GM12878 (cell line): ENCODE measurements around the gene GABRB3.

Experiments
- CHD2 ChIP-seq: IDR thresholded peaks from 2 replicates; pipeline ENCODE4 v1.6.1; 2011; ENCODE audit warnings: low read depth, low read length, improper control_type of control experiment, borderline replicate concordance
- FOXM1 ChIP-seq: IDR thresholded peaks from 2 replicates; pipeline ENCODE4 v1.6.1; 2012; ENCODE audit warnings: low read depth, mild to moderate bottlenecking, inconsistent platforms, low read length, moderate library complexity
- JUND ChIP-seq: IDR thresholded peaks from 2 replicates; pipeline ENCODE4 v1.6.1; 2012; ENCODE audit warnings: low read depth, mild to moderate bottlenecking, low read length, improper control_type of control experiment, moderate library complexity
- NR2C2 ChIP-seq: IDR thresholded peaks from 2 replicates; pipeline ENCODE4 v1.6.1; 2011; ENCODE audit warnings: borderline replicate concordance, low read depth; ENCODE audit not compliant: control insufficient read depth, insufficient read length
- POLR2AphosphoS2 ChIP-seq: IDR thresholded peaks from 2 replicates; pipeline ENCODE4 v1.6.1; 2011; ENCODE audit warnings: low read depth, mild to moderate bottlenecking, low read length, improper control_type of control experiment, moderate library complexity
- RAD51 ChIP-seq: fragments of 450-650 bp; IDR thresholded peaks from 2 replicates; pipeline ENCODE4 v1.6.1; 2016; ENCODE audit warnings: moderate library complexity, mild to moderate bottlenecking, inconsistent platforms
- SPI1 ChIP-seq: IDR thresholded peaks from 2 replicates; pipeline ENCODE4 v1.6.1; 2011; ENCODE audit warnings: low read depth, mild to moderate bottlenecking, low read length, moderate library complexity, borderline replicate concordance; ENCODE audit not compliant: insufficient read depth
- SUZ12 ChIP-seq: fragments of 200-600 bp; sonication (generic); IDR thresholded peaks from one replicate; pipeline ENCODE4 v1.6.1; 2018; ENCODE audit warnings: antibody characterized with exemption, mild to moderate bottlenecking; ENCODE audit not compliant: unreplicated experiment
- ZNF274 ChIP-seq: IDR thresholded peaks from one replicate; pipeline ENCODE4 v1.8.0; 2011; ENCODE audit not compliant: insufficient read length, insufficient read depth
- TF ChIP-seq, protein P1 (sequence below): fragments of 150-350 bp; IDR thresholded peaks from 2 replicates; pipeline ENCODE4 v1.6.1; 2014; ENCODE audit warnings: mild to moderate bottlenecking, low read depth, low read length
- TF ChIP-seq, protein P2 (sequence below), 3 experiments: IDR thresholded peaks in 2 of 3; conservative IDR thresholded peaks in 1 of 3; 2 replicates each; pipeline ENCODE4 v1.5.1; 2011; ENCODE audit warnings: low read depth in 3 of 3, low read length in 3 of 3, mild to moderate bottlenecking in 3 of 3, control low read depth in 2 of 3, moderate library complexity in 2 of 3, inconsistent platforms in 1 of 3, mixed read lengths in 1 of 3; ENCODE audit not compliant: control insufficient read depth in 2 of 3, insufficient read depth in 1 of 3; ENCODE audit errors: extremely low read depth in 1 of 3
- TF ChIP-seq, protein P3 (sequence below): IDR thresholded peaks from 2 replicates; pipeline ENCODE4 v1.6.1; 2012; ENCODE audit warnings: mild to moderate bottlenecking, low read depth, low read length

DNA sequence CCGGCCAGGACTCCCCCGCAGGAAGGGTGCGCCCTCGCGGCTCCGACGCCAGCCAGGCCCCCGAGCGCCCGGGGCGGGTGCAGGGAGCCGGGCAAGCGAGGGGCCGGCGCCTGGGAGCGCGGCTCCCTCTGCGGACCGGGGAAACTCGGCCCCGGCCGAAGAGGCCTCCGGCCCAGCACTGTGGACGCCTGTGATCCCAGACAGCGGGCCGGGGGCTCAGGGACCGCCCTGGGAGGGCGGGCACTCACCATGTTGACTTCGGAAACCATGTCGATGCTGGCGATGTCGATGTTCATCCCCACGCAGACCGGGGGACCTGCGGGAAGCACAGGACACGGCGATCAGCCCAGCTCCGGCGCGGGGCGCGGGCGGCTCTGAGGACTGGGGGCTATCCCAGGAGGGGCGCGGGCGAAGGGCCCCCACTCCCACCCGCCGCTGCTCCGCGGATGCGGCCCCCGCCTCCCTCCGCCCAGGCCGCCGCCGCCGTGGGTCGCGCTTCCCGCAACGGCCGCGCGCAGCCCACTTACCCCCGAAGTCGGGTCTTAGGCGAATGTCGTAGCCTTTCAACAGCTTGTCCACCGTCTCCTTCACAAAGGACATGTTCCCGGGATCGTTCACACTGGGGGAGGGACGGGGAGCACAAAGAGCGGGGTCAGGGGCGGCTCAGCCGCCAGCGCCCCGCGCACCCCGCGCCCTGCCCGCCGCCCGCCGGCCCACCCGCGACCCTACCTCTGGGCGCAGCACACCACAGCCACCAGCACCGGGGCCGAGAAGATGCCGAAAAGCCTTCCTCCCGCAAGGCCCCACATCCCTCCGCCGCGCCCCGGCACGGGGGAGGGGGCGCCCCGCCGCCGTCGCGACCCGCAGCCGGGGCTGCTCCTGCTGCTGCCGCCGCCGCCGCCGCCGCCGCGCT, at the start of gene GABRB3:
- no peak for TF ChIP-seq CHD2
- TF ChIP-seq POLR2AphosphoS2, result no peak
- no peak for TF ChIP-seq ZNF274
- TF ChIP-seq, protein P1, sequence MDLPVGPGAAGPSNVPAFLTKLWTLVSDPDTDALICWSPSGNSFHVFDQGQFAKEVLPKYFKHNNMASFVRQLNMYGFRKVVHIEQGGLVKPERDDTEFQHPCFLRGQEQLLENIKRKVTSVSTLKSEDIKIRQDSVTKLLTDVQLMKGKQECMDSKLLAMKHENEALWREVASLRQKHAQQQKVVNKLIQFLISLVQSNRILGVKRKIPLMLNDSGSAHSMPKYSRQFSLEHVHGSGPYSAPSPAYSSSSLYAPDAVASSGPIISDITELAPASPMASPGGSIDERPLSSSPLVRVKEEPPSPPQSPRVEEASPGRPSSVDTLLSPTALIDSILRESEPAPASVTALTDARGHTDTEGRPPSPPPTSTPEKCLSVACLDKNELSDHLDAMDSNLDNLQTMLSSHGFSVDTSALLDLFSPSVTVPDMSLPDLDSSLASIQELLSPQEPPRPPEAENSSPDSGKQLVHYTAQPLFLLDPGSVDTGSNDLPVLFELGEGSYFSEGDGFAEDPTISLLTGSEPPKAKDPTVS, result no peak
- no peak for TF ChIP-seq NR2C2
- no peak for TF ChIP-seq JUND
- no peak for TF ChIP-seq RAD51
- TF ChIP-seq, protein P2, sequence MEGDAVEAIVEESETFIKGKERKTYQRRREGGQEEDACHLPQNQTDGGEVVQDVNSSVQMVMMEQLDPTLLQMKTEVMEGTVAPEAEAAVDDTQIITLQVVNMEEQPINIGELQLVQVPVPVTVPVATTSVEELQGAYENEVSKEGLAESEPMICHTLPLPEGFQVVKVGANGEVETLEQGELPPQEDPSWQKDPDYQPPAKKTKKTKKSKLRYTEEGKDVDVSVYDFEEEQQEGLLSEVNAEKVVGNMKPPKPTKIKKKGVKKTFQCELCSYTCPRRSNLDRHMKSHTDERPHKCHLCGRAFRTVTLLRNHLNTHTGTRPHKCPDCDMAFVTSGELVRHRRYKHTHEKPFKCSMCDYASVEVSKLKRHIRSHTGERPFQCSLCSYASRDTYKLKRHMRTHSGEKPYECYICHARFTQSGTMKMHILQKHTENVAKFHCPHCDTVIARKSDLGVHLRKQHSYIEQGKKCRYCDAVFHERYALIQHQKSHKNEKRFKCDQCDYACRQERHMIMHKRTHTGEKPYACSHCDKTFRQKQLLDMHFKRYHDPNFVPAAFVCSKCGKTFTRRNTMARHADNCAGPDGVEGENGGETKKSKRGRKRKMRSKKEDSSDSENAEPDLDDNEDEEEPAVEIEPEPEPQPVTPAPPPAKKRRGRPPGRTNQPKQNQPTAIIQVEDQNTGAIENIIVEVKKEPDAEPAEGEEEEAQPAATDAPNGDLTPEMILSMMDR (IDR thresholded peaks at IDR 0.05 in 2 of 3, conservative IDR thresholded peaks at IDR 0.05 in 1 of 3; ENCODE audit: control insufficient read depth in 2 of 3, extremely low read depth in 1 of 3, insufficient read depth in 1 of 3, low read depth in 3 of 3, low read length in 3 of 3), result no peak
- TF ChIP-seq, protein P3, sequence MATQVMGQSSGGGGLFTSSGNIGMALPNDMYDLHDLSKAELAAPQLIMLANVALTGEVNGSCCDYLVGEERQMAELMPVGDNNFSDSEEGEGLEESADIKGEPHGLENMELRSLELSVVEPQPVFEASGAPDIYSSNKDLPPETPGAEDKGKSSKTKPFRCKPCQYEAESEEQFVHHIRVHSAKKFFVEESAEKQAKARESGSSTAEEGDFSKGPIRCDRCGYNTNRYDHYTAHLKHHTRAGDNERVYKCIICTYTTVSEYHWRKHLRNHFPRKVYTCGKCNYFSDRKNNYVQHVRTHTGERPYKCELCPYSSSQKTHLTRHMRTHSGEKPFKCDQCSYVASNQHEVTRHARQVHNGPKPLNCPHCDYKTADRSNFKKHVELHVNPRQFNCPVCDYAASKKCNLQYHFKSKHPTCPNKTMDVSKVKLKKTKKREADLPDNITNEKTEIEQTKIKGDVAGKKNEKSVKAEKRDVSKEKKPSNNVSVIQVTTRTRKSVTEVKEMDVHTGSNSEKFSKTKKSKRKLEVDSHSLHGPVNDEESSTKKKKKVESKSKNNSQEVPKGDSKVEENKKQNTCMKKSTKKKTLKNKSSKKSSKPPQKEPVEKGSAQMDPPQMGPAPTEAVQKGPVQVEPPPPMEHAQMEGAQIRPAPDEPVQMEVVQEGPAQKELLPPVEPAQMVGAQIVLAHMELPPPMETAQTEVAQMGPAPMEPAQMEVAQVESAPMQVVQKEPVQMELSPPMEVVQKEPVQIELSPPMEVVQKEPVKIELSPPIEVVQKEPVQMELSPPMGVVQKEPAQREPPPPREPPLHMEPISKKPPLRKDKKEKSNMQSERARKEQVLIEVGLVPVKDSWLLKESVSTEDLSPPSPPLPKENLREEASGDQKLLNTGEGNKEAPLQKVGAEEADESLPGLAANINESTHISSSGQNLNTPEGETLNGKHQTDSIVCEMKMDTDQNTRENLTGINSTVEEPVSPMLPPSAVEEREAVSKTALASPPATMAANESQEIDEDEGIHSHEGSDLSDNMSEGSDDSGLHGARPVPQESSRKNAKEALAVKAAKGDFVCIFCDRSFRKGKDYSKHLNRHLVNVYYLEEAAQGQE, result no peak
- no peak for TF ChIP-seq SUZ12
- no peak for TF ChIP-seq SPI1
- TF ChIP-seq FOXM1, result no peak
